SU-DHL-6 (cell line): Measurements from ENCODE around the gene FRRS1L.

Experiments
- H2AFZ ChIP-seq: fragments of 200-600 bp; sonication (generic); 2 replicates; pipeline ENCODE4 v1.6.1; 2014; ENCODE audit warnings: low read depth, mild to moderate bottlenecking, moderate library complexity, mixed read lengths, antibody characterized with exemption, low read length; ENCODE audit not compliant: severe bottlenecking
- H3F3A ChIP-seq: fragments of 200-600 bp; shearing (Covaris generic); 2 replicates; pipeline ENCODE4 v1.6.0; 2016; ENCODE audit warnings: antibody characterized with exemption, mild to moderate bottlenecking; ENCODE audit not compliant: insufficient read depth
- H3K27ac ChIP-seq: fragments of 200-600 bp; sonication (generic); 2 replicates; pipeline ENCODE4 v1.5.1; 2016; ENCODE audit warnings: low read depth, mild to moderate bottlenecking, low read length, moderate library complexity, mixed read lengths
- H3K27me3 ChIP-seq: fragments of 200-600 bp; sonication (generic), shearing (Covaris generic); 2 replicates; pipeline ENCODE4 v1.6.0; 2014; ENCODE audit warnings: mild to moderate bottlenecking, low read length
- H3K36me3 ChIP-seq: fragments of 200-600 bp; sonication (generic); 2 replicates; pipeline ENCODE4 v1.6.1; 2014; ENCODE audit warnings: mild to moderate bottlenecking, low read length, mixed read lengths
- H3K4me2 ChIP-seq: fragments of 300-600, 200-600 bp; shearing (Covaris generic), sonication (generic); 2 replicates; pipeline ENCODE4 v1.6.0; 2014; ENCODE audit warnings: low read length, low read depth, mild to moderate bottlenecking; ENCODE audit not compliant: poor library complexity, severe bottlenecking
- H3K4me3 ChIP-seq: fragments of 200-600 bp; sonication (generic); 2 replicates; pipeline ENCODE4 v1.5.1; 2014; ENCODE audit warnings: antibody characterized with exemption, low read length, mild to moderate bottlenecking, mixed read lengths; ENCODE audit not compliant: insufficient read depth, poor library complexity, severe bottlenecking
- H3K79me2 ChIP-seq: fragments of 200-600 bp; sonication (generic); 2 replicates; pipeline ENCODE4 v1.6.1; 2014; ENCODE audit warnings: mild to moderate bottlenecking, low read length, moderate library complexity; ENCODE audit not compliant: insufficient read depth
- H3K9ac ChIP-seq: fragments of 200-600 bp; sonication (generic); 2 replicates; pipeline ENCODE4 v1.7.0; 2014; ENCODE audit warnings: mild to moderate bottlenecking, low read length
- H3K9me2 ChIP-seq: fragments of 200-600 bp; sonication (generic); replicated peaks from 2 replicates; pipeline ENCODE4 v1.6.1; 2014; ENCODE audit warnings: low read length; ENCODE audit not compliant: insufficient read depth
- H3K9me3 ChIP-seq: fragments of 200-600 bp; sonication (generic); 2 replicates; pipeline ENCODE4 v1.6.1; 2014; ENCODE audit warnings: low read length, mixed read lengths; ENCODE audit not compliant: insufficient read depth
- H4K20me1 ChIP-seq: fragments of 200-600 bp; sonication (generic); 2 replicates; pipeline ENCODE4 v1.6.1; 2014; ENCODE audit warnings: low read depth, mild to moderate bottlenecking, antibody characterized with exemption, low read length, moderate library complexity, mixed read lengths
- CTCF ChIP-seq: fragments of 200-600 bp; sonication (generic); IDR thresholded peaks from one replicate; pipeline ENCODE4 v1.5.1; 2017; ENCODE audit warnings: antibody characterized with exemption, mild to moderate bottlenecking, low read length, moderate library complexity; ENCODE audit not compliant: insufficient read depth, poor library complexity, severe bottlenecking
- EZH2phosphoT487 ChIP-seq: fragments of 200-600 bp; sonication (generic), shearing (Covaris generic); conservative IDR thresholded peaks from 2 replicates; pipeline ENCODE4 v1.6.1; 2018; ENCODE audit warnings: mild to moderate bottlenecking, antibody characterized with exemption, low read length, moderate library complexity, mixed read lengths

Gene FRRS1L

GRCh38 chr9:109101202-109101595 is 65.8 kb downstream of the FRRS1L start:
- Histone ChIP-seq H3K9ac (no peak overlapping the region), H3K4me2 (no peak overlapping the region), H3K9me3 (no peaks in the 10 kb centered on the region), H3F3A (no peaks in the 10 kb centered on the region), H3K4me3 (no peak overlapping the region), H3K27ac (no peak overlapping the region), H3K79me2 (peaks cover 95% of the 10 kb centered on the region), H3K36me3 (peaks cover 20% of the 10 kb centered on the region; the same call in 1 of the 2 replicates), H2AFZ (no peak overlapping the region), H3K27me3 (no peaks in the 10 kb centered on the region), H3K9me2 (no peaks in the 10 kb centered on the region), H4K20me1 (no peaks in the 10 kb centered on the region; the same call in 1 of the 2 replicates)
- TF ChIP-seq EZH2phosphoT487 (no peak), CTCF (no peak)

DNA sequence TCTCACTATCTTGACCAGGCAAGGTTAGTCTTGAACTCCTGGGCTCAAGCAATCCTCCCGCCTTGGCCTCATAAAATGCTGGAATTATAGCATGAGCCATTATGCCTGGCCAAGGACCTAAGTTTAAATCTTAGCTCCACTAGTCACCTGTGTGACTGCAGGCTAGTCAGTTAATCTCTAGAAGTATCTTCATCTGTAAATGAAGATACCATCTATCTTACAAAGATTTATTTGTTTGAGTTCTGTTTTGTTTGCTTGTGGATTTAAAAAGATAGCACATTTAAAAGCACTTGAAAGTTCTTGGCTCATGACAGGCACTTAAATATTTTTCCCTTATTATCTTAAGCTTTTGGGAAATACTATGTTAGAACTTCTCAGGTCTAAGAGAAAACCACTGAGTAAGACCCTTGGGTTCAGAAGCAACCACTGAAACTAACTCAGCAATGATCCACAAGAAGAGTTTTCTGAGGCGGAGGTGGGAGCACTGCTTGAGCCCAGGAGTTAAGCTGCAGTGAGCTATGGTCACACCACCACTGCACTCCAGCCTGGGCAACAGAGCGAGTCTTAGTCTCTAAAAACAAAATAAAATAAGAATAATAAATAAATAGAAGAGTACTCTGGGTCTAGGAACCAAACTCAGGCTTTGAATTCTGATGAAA is 66.4 kb downstream of the FRRS1L start:
- Histone ChIP-seq H2AFZ (no peak overlapping the region), H3K9ac (no peak overlapping the region), H3K9me2 (no peaks in the 10 kb centered on the region), H3F3A (no peaks in the 10 kb centered on the region), H3K4me3 (no peak overlapping the region), H3K9me3 (no peaks in the 10 kb centered on the region), H3K4me2 (no peak overlapping the region), H3K36me3 (peaks cover 19% of the 10 kb centered on the region; the same call in 1 of the 2 replicates), H3K27ac (no peak overlapping the region), H3K79me2 (peaks cover 95% of the 10 kb centered on the region), H3K27me3 (no peaks in the 10 kb centered on the region), H4K20me1 (no peaks in the 10 kb centered on the region; the same call in 1 of the 2 replicates)
- TF ChIP-seq EZH2phosphoT487, result no peak
- TF ChIP-seq CTCF, result no peak

DNA sequence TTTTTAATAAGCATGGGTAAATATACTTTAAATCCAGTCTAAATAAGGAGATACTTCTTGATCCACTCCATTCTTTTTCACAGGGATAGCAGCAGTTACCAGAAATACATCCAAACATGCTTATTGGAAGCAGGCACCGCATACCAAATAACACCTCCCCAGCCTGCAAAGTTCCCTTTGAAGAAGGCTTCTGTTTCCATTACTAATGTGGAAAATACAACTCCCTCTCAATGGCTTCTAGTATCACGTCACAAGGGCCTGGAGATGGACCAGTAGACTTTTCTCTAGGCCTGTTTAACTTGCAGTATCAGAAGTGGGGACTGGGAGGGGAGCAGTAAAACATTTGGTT is 68.1 kb downstream of the FRRS1L start:
- Histone ChIP-seq H3K27ac (no peak overlapping the region), H4K20me1 (peaks cover 10% of the 10 kb centered on the region; the same call in 1 of the 2 replicates)

More for the DNA sequence above, 68.1 kb downstream of the FRRS1L start:
- Histone ChIP-seq H3K9me3 (no peaks in the 10 kb centered on the region), H3K4me2 (no peak overlapping the region), H3K4me3 (no peak overlapping the region), H3K9ac (no peak overlapping the region), H3K9me2 (no peaks in the 10 kb centered on the region), H2AFZ (no peak overlapping the region), H3K36me3 (peaks cover 8% of the 10 kb centered on the region; the same call in 1 of the 2 replicates), H3K79me2 (peaks cover 96% of the 10 kb centered on the region), H3K27me3 (no peaks in the 10 kb centered on the region), H3F3A (no peaks in the 10 kb centered on the region)
- TF ChIP-seq CTCF (no peak), EZH2phosphoT487 (no peak)
